GM12892 (cell line): ENCODE data around the gene NKX1-2.

ENCODE experiments used
- POLR2A ChIP-seq: IDR thresholded peaks from 2 replicates; pipeline ENCODE4 v1.6.1; 2011; ENCODE audit warnings: low read depth, low read length, control low read depth
- POLR2AphosphoS5 ChIP-seq: IDR thresholded peaks from 2 replicates; pipeline ENCODE4 v1.6.1; 2011; ENCODE audit warnings: low read depth, low read length, control low read depth

GRCh38 chr10:124473070-124473469 is 23.2 kb upstream of the NKX1-2 start:
- TF ChIP-seq POLR2AphosphoS5, result no peak
- TF ChIP-seq POLR2A, result no peak
